ENCODE data around the gene FRG2.
"Not testable (repeated sequence)": the region's sequence is repeated elsewhere in the genome, so short reads cannot be mapped to it uniquely, and the experiment has no call there.

GRCh38 chr4:190027156-190027555 is at the start of gene FRG2:
- TF ChIP-seq CTCF (CRISPR knock-in tag; IDR thresholded peaks at IDR 0.05); CHD2 (IDR thresholded peaks at IDR 0.05; ENCODE audit: low read depth, low read length); USF2 (IDR thresholded peaks at IDR 0.05; ENCODE audit: low read depth, low read length); USF2 (CRISPR knock-in tag; IDR thresholded peaks at IDR 0.05; ENCODE audit: borderline replicate concordance); POLR2AphosphoS5 (IDR thresholded peaks at IDR 0.05; ENCODE audit: low read depth, low read length); ARID2 (CRISPR knock-in tag; IDR thresholded peaks at IDR 0.05; ENCODE audit: borderline replicate concordance); ZNF343 (CRISPR knock-in tag; IDR thresholded peaks at IDR 0.05); SMC3 (IDR thresholded peaks at IDR 0.05; ENCODE audit: low read length); ZNF362 (CRISPR knock-in tag; IDR thresholded peaks at IDR 0.05; ENCODE audit: borderline replicate concordance); ATF1 (CRISPR knock-in tag; IDR thresholded peaks at IDR 0.05); JUND (CRISPR knock-in tag; IDR thresholded peaks at IDR 0.05); ZBTB4 (CRISPR knock-in tag; IDR thresholded peaks at IDR 0.05; ENCODE audit: borderline replicate concordance); FOXK2 (IDR thresholded peaks at IDR 0.05); GLI4 (CRISPR knock-in tag; IDR thresholded peaks at IDR 0.05; ENCODE audit: borderline replicate concordance): not testable (repeated sequence)

Data from HepG2 (cell line).